Large intestine (tissue), 3 donors: ENCODE data around the gene DRC3. TPM values are rescaled to one million over a fixed set of nuclear protein-coding genes. Genes with fewer than 3 reads are reported as not detected.

Experiments
- DNase-seq, 2 donors: peaks; one replicate each; pipeline versions ENCODE4 v3.0.0 to v3.0.0-alpha.2; 2013
- H3K27ac ChIP-seq: one replicate; pipeline ENCODE4 v1.5.1; 2013; ENCODE audit warnings: low read length
- H3K27me3 ChIP-seq: 2 replicates; pipeline ENCODE4 v1.6.1; 2013; ENCODE audit warnings: low read length; ENCODE audit not compliant: control insufficient read depth, insufficient read depth
- H3K36me3 ChIP-seq: 2 replicates; pipeline ENCODE4 v1.6.1; 2013; ENCODE audit warnings: low read length; ENCODE audit not compliant: control insufficient read depth, insufficient read depth
- H3K4me1 ChIP-seq: one replicate; pipeline ENCODE4 v1.6.1; 2013; ENCODE audit warnings: low read length; ENCODE audit not compliant: control insufficient read depth, insufficient read depth
- H3K4me3 ChIP-seq: one replicate; pipeline ENCODE4 v1.5.1; 2013; ENCODE audit warnings: low read length
- H3K9me3 ChIP-seq: one replicate; pipeline ENCODE4 v1.6.1; 2013; ENCODE audit warnings: mild to moderate bottlenecking, low read depth, low read length, moderate library complexity; ENCODE audit not compliant: control insufficient read depth
- WGBS: methylation state at CpG from one replicate; pipeline ENCODE4 v1.1.5; 2013; ENCODE audit warnings: low lambda C conversion rate; ENCODE audit not compliant: insufficient coverage; 5-methylcytosine and 5-hydroxymethylcytosine counted together
- polyA plus RNA-seq: library from polyadenylated mRNA; unstranded; fragments of 120-200 nt; gene quantifications from one replicate; pipeline ENCODE4 v1.2.1, GENCODE V29; 2013

DRC3 gene
- polyA plus RNA-seq, 1 donor = 5.7 TPM

DNA sequence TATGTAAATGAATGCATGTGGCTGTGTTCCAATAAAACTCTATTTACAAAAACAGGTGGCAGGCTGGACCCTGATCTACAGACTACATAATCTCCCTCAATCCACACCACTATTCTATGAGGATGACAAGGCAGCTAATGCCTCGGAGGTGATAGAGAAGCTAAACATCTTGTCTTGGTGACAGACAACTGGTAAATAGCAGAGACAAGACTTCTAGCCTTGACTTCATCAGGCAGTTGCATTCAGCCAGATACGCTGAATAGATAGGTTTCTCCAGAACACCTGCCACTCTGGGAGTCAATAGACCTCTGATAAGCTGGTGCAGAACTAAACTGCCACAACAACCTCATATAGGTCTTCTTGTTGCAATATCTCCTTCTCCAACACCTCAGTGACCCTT is 63.0 kb downstream of the DRC3 start:
- no peaks in the 10 kb centered on the region for H3K36me3 ChIP-seq
- no peak for DNase-seq
- no peak overlapping the region for H3K27ac ChIP-seq
- no peak overlapping the region for H3K4me3 ChIP-seq
- no peaks in the 10 kb centered on the region for H3K27me3 ChIP-seq
- no peaks in the 10 kb centered on the region for H3K9me3 ChIP-seq
- no CpG with 5 or more reads among the region's 2 CpGs for WGBS
- H3K4me1 ChIP-seq = peaks cover 11% of the 10 kb centered on the region

- peaks cover 14% of the 10 kb centered on the region for H3K4me1 ChIP-seq
- H3K27ac ChIP-seq = no peak overlapping the region
- no peaks in the 10 kb centered on the region for H3K27me3 ChIP-seq
- DNase-seq = no peak
- H3K9me3 ChIP-seq = no peaks in the 10 kb centered on the region
- no peaks in the 10 kb centered on the region for H3K36me3 ChIP-seq
- H3K4me3 ChIP-seq = no peak overlapping the region
- WGBS = 86% methylated on average over 2 of the region's 6 CpGs
These were observed 64.8 kb downstream of the DRC3 start for GRCh38 chr17:18037486-18037885.

DNA sequence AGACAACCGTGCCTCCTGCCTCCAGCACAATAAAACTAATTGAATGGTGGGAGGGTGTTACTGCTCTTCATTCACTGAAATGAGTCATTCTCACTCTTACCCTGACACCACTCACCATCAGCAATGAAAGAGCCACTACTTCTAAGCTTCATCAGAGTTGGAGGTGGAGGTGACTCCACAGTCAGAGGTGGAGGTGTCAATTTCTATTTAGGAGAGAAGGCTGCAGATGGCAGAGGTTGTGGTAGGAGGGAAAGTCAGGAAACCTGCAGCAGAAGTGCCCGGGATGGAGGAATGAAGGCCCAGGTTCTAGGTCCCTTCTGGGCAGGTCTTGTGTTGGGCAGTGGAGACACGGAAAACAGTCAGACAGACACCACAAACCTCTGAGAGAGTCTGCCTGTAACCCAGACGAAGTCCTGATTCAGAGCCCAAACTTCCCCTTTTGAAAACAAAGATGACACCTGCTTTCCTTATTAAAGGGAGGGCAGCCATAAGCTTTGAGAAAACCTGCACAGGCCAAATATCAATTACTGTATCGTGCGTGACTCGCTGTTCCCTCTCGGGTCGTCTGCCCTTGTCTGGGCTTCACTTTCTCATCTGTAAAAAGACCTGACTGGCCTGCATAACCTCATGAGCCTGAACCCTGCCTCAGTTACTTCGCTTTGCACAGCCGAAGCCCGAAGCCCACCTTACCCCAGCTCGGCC is 65.6 kb downstream of the DRC3 start:
- peak overlapping the region; percentile 97 for H3K4me3 ChIP-seq
- WGBS = no CpG with 5 or more reads among the region's 13 CpGs
- H3K9me3 ChIP-seq = no peaks in the 10 kb centered on the region
- DNase-seq = peak in 1 of 2 donors; percentile 16
- no peaks in the 10 kb centered on the region for H3K36me3 ChIP-seq
- H3K4me1 ChIP-seq = peaks cover 14% of the 10 kb centered on the region
- H3K27me3 ChIP-seq = no peaks in the 10 kb centered on the region
- peak overlapping the region; percentile 71 for H3K27ac ChIP-seq

DNA sequence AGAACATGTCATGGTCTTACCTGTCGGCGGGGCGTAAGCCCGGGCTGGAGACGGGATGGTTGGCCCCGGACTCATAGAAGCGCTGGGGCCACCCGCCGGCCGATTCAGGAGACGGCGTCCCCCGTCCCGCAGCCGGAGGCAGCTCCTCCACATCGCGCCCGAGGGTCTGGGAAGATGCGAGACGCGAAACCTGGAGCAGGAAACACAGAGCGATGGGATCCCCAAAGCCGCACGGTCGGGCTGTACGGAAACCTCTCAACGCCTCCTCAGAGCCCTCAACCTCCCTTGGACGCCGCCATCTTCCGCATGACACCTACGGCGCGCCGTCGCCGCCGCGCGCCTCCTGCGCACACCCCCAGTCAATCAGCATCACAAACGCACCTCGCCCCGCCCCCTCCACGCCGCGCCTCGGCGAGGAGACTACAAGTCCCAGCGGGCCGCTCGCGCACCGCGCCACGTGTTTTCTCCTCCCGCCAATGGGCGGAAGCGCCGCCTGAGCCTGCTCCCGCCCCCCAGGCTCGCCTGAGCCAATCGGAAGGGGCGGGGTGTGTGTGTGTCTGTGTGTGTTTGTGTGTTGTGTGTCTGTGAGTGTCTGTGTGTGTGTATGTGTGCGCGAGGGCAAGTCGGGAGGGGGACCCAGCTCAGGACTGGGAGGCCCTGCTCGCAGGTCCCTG is 66.3 kb downstream of the DRC3 start, which contains the start of the genes ATPAF2 and GID4:
Gene ATPAF2 (minus strand): TSS at position 308 of the 674 bp plus-strand sequence. CDS start 155 bp downstream, at position 153.
Gene GID4 (plus strand): TSS at position 548 of the 674 bp plus-strand sequence. CDS start 57 bp downstream, at position 605.
- H3K27ac ChIP-seq = peak within 1 kb of the TSS; percentile 71
- H3K4me3 ChIP-seq = peak within 1 kb of the TSS; percentile 97
- DNase-seq = peak; percentile 100
- H3K27me3 ChIP-seq = no peaks in the 10 kb centered on the region
- peaks cover 2% of the 10 kb centered on the region for H3K36me3 ChIP-seq
- no CpG with 5 or more reads among the region's 67 CpGs for WGBS
- no peaks in the 10 kb centered on the region for H3K9me3 ChIP-seq
- H3K4me1 ChIP-seq = peaks cover 14% of the 10 kb centered on the region

DNA sequence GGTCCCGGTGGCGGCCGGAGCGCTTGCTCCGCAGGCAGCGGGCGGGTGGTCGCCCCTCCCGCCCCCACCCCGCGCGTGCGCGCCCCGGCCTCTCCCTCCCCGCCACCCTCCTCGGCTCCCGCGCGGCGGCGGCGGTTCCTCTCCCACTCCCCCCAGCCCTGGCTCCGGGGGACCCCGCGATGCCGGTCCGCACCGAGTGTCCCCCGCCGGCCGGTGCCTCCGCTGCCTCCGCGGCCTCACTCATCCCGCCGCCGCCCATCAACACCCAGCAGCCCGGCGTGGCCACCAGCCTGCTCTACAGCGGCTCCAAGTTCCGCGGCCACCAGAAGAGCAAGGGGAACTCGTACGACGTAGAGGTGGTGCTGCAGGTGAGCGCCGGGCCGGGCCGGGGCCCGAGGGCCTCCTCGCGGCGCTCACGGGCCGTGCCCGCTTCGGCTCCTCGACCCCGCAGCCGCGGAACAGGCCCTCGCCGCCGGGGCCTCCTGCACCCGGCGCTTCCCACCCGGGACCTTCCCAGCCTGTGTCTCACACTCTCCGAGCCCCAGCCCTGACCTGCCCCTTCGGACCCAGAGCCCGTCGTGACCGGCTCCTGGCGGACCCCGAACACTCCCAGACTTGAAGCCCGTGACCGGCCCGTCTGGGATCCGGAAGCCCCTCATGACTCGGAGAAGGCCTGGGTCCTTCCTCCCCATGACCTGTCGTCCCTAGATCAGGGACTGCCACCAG is 67.0 kb downstream of the DRC3 start:
- Histone ChIP-seq H3K4me3 (peak overlapping the region; percentile 97), H3K27me3 (no peaks in the 10 kb centered on the region), H3K4me1 (peaks cover 14% of the 10 kb centered on the region), H3K9me3 (no peaks in the 10 kb centered on the region), H3K27ac (peak overlapping the region; percentile 38), H3K36me3 (peaks cover 4% of the 10 kb centered on the region)
- DNase-seq = peak; percentile 19 to 43
- WGBS = no CpG with 5 or more reads among the region's 81 CpGs

DNA sequence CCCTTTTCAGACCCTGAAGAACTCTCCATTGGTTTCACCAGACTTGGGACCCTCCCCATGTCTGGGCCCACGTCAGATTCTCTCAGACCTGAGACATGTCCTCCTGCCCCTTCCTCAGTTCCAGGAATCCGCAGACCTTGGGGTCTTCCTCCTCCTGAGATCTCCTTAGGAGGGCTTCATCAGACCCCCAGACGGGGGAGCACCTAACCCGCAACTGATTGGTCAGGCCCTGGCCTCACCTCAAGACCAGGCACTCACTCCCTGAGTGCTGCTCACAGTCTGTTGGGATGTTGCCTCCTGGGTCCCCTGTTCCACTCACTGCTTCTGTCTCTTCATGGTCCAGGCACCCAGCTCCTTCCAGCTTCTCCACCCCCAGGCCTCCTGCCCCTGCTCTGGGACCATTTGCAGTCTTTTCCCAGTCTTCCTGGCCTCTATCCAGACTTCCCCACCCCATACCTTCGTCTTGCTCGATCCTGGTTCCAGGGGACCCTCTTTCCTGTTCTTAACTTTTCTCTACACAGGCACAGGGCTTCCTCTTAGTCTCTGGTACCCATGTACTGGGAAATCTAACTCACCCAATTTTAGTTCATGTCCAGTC is 67.7 kb downstream of the DRC3 start:
- no peaks in the 10 kb centered on the region for H3K9me3 ChIP-seq
- 60% methylated on average over 2 of the region's 6 CpGs for WGBS
- no peaks in the 10 kb centered on the region for H3K27me3 ChIP-seq
- H3K27ac ChIP-seq = no peak overlapping the region
- peaks cover 4% of the 10 kb centered on the region for H3K36me3 ChIP-seq
- H3K4me1 ChIP-seq = peaks cover 14% of the 10 kb centered on the region
- peak overlapping the region; percentile 97 for H3K4me3 ChIP-seq
- no peak for DNase-seq

DNA sequence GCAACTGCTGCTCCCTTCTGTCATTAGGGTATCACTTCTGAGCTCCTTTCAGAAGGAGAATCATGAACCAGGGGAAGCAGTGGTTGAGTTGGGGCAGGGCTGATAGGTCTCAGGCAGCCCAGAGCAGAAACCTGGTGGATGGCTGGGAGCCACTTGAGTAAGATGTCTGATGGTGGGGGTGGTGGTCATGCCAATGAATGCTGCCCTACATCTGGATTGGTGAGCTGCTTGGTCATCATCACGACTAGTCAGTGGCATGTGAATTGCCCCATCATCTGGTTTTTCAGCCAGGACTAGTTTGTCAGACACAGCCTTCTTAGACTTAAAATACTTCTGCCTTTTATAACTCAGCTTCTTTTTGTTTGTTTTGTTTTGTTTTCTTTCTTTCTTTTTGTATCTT is 69.1 kb downstream of the DRC3 start:
- WGBS = no CpG with 5 or more reads among the region's 1 CpG
- H3K36me3 ChIP-seq = peaks cover 11% of the 10 kb centered on the region
- peaks cover 14% of the 10 kb centered on the region for H3K4me1 ChIP-seq
- H3K27me3 ChIP-seq = no peaks in the 10 kb centered on the region
- no peak overlapping the region for H3K4me3 ChIP-seq
- no peaks in the 10 kb centered on the region for H3K9me3 ChIP-seq
- DNase-seq = no peak
- no peak overlapping the region for H3K27ac ChIP-seq

DNA sequence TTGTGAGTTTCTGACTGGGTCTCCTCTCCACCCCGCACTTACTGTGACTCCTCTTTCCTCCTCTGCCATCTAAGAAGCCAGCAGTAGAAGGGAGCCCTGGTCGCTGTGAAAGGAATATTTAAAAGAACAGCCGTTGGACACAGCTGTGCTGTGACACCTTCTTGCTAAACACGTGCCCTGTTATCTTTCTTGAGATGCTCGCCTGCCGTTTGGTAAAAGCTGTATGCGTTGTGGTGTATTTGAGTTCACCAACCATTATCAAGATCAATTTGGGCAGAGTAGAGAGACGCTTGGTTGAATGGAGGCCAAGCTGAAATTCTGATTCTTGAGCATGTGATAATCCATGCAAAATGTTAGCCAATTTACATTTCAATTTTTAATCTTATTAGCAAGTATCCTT is 70.3 kb downstream of the DRC3 start:
- Histone ChIP-seq H3K27me3 (no peaks in the 10 kb centered on the region), H3K36me3 (peaks cover 20% of the 10 kb centered on the region), H3K27ac (no peak overlapping the region), H3K4me3 (no peak overlapping the region), H3K4me1 (peaks cover 14% of the 10 kb centered on the region), H3K9me3 (no peaks in the 10 kb centered on the region)
- DNase-seq = no peak
- WGBS = 61% methylated on average over 3 of the region's 8 CpGs

DNA sequence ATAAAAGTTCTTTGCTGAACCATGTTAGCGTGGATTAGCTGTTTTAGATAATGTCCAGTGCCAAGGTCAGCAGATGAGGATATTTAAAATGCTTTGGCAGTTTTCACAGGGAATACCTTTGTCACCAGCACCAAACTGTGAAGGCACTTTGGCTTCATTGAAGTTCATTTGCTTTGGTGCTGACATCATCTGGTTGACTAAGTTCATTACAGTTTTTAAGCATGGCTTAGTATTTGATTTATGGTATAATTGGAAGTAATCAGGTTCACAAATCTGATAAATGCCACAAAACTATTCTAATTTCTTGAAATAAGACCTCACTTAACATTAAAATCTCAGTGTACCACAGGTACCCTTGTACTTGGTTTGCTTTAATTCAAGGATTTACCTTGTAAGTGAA is 70.8 kb downstream of the DRC3 start:
- DNase-seq = no peak
- H3K4me3 ChIP-seq = no peak overlapping the region
- H3K4me1 ChIP-seq = peaks cover 9% of the 10 kb centered on the region
- peaks cover 20% of the 10 kb centered on the region for H3K36me3 ChIP-seq
- no peaks in the 10 kb centered on the region for H3K27me3 ChIP-seq
- no peak overlapping the region for H3K27ac ChIP-seq
- no CpG with 5 or more reads among the region's 1 CpG for WGBS
- no peaks in the 10 kb centered on the region for H3K9me3 ChIP-seq

GRCh38 chr17:18044609-18045008 is 71.9 kb downstream of the DRC3 start:
- Histone ChIP-seq H3K27me3 (no peaks in the 10 kb centered on the region), H3K4me3 (no peak overlapping the region)
- no CpG with 5 or more reads among the region's 3 CpGs for WGBS

More at GRCh38 chr17:18044609-18045008, 71.9 kb downstream of the DRC3 start:
- H3K4me1 ChIP-seq = peaks cover 9% of the 10 kb centered on the region
- no peak overlapping the region for H3K27ac ChIP-seq
- H3K9me3 ChIP-seq = no peaks in the 10 kb centered on the region
- no peak for DNase-seq
- peaks cover 20% of the 10 kb centered on the region for H3K36me3 ChIP-seq
